Type B pancreatic cell (in vitro differentiated cells): ENCODE data around the gene RASEF. TPM values are rescaled to one million over a fixed set of nuclear protein-coding genes. Genes with fewer than 3 reads are reported as not detected.
"Not testable (repeated sequence)": the region's sequence is repeated elsewhere in the genome, so short reads cannot be mapped to it uniquely, and the experiment has no call there.

Experiments used
- DNase-seq: peaks from one replicate; pipeline ENCODE4 v3.0.0; 2021; ENCODE audit warnings: mixed read lengths; ENCODE audit not compliant: unreplicated experiment; ENCODE audit errors: extremely low spot score
- H3K27ac Mint-ChIP-seq: 2 replicates; pipeline ENCODE4 v1.8.0; 2021; ENCODE audit warnings: mild to moderate bottlenecking, mixed read lengths
- H3K27me3 Mint-ChIP-seq: 2 replicates; pipeline ENCODE4 v1.8.0; 2021; ENCODE audit warnings: mixed read lengths
- H3K36me3 Mint-ChIP-seq: 2 replicates; pipeline ENCODE4 v1.8.0; 2021; ENCODE audit warnings: mixed read lengths
- H3K4me1 Mint-ChIP-seq: one replicate; pipeline ENCODE4 v1.8.0; 2021; ENCODE audit warnings: mixed read lengths; ENCODE audit not compliant: unreplicated experiment
- H3K4me3 Mint-ChIP-seq: 2 replicates; pipeline ENCODE4 v1.8.0; 2021; ENCODE audit warnings: mild to moderate bottlenecking, mixed read lengths
- H3K9me3 Mint-ChIP-seq: 2 replicates; pipeline ENCODE4 v1.8.0; 2021; ENCODE audit warnings: mixed read lengths
- total RNA-seq: library from RNA; stranded (reverse); gene quantifications from 2 replicates; pipeline ENCODE4 v1.2.1, GENCODE V29; 2021; ENCODE audit warnings: low replicate concordance
- TF ChIP-seq, protein P1 (sequence below): fragments of 200-600 bp; sonication (generic); conservative IDR thresholded peaks from 2 replicates; pipeline ENCODE4 v1.5.0; 2021; ENCODE audit warnings: antibody characterized with exemption, mild to moderate bottlenecking

RASEF gene
- total RNA-seq, 1 donor from 2014 or later, result 10.0 TPM

DNA sequence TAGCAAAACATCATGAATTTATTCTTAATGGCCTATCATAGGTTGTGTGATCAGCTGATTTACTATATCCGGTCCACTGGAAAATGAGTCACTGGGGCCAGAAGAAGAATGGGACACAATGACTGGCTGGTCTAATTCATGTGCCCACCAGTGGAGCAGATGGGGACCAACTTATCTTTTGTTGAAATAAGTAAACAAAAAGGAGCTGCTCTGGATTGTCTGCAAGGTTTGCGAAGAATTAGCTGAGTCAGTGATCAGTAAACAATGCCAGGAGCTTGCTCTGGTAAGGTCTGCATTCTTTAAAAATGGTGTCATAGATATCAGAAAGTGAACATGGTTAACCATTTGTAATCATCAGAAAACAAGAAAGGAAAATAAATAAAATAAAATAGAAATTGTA is 128.0 kb downstream of the RASEF start:
- H3K4me3 Mint-ChIP-seq, result peak overlapping the region; percentile 6
- TF ChIP-seq, protein P1, sequence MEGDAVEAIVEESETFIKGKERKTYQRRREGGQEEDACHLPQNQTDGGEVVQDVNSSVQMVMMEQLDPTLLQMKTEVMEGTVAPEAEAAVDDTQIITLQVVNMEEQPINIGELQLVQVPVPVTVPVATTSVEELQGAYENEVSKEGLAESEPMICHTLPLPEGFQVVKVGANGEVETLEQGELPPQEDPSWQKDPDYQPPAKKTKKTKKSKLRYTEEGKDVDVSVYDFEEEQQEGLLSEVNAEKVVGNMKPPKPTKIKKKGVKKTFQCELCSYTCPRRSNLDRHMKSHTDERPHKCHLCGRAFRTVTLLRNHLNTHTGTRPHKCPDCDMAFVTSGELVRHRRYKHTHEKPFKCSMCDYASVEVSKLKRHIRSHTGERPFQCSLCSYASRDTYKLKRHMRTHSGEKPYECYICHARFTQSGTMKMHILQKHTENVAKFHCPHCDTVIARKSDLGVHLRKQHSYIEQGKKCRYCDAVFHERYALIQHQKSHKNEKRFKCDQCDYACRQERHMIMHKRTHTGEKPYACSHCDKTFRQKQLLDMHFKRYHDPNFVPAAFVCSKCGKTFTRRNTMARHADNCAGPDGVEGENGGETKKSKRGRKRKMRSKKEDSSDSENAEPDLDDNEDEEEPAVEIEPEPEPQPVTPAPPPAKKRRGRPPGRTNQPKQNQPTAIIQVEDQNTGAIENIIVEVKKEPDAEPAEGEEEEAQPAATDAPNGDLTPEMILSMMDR, result no peak
- peak overlapping the region; percentile 72 for H3K27ac Mint-ChIP-seq
- H3K9me3 Mint-ChIP-seq, result no peaks in the 10 kb centered on the region
- peaks cover 15% of the 10 kb centered on the region for H3K4me1 Mint-ChIP-seq
- no peaks in the 10 kb centered on the region for H3K36me3 Mint-ChIP-seq
- no peak for DNase-seq
- peaks cover 3% of the 10 kb centered on the region for H3K27me3 Mint-ChIP-seq

DNA sequence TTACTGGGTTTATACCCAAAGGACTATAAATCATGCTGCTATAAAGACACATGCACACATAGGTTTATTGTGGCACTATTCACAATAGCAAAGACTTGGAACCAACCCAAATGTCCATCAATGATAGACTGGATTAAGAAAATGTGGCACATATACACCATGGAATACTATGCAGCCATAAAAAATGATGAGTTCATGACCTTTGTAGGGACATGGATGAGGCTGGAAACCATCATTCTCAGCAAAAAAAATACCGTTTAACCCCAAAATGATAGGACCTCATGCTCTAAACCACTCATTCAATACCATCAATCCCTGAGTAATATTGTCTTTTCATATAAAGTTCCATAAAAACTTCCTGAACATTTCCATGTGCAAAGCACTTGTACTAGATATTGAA is 128.9 kb downstream of the RASEF start:
- not testable (repeated sequence) for H3K27ac Mint-ChIP-seq, H3K9me3 Mint-ChIP-seq
- H3K4me1 Mint-ChIP-seq, result peaks cover 17% of the 10 kb centered on the region

DNA sequence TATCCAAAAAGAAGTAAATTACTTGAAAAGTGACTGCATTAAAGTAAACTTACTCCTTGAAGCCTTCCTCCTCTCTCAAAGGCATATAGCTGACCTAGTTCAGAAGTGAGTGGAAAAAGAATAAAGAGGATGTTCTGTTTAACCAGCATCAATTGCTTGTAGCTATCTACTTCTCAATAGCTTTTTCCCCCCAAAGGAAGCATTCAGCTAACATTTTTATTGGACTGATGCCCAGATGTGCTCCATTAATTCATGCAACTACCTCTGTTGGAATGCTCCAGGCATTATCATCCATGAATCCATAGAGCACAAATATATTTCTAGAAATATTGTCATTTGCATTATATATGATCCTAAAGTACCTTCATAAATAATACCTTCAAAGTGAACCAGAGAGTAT is 132.8 kb downstream of the RASEF start:
- Mint-ChIP-seq H3K27me3 (no peaks in the 10 kb centered on the region), H3K27ac (no peak overlapping the region), H3K36me3 (no peaks in the 10 kb centered on the region), H3K9me3 (no peaks in the 10 kb centered on the region), H3K4me1 (peaks cover 10% of the 10 kb centered on the region), H3K4me3 (no peak overlapping the region)
- TF ChIP-seq, protein P1, result no peak
- no peak for DNase-seq

More for the DNA sequence above, 128.9 kb downstream of the RASEF start:
- not testable (repeated sequence) for H3K36me3 Mint-ChIP-seq, H3K27me3 Mint-ChIP-seq, DNase-seq, H3K4me3 Mint-ChIP-seq
